GM04503 (cell line): ENCODE measurements around the gene PSMD5.
"Not testable (repeated sequence)": the region's sequence is repeated elsewhere in the genome, so short reads cannot be mapped to it uniquely, and the experiment has no call there.

Source experiments
- DNase-seq: peaks from one replicate; pipeline ENCODE4 v3.0.0-alpha.2; 2012; ENCODE audit warnings: low read depth

PSMD5 gene

GRCh38 chr9:120807607-120808379, 34.9 kb downstream of the PSMD5 start:
- DNase-seq, result no peak

- DNase-seq, result not testable (repeated sequence)
Measured at GRCh38 chr9:120804784-120805363, 37.8 kb downstream of the PSMD5 start.

GRCh38 chr9:120801441-120801840, 41.3 kb downstream of the PSMD5 start:
- no peak for DNase-seq

GRCh38 chr9:120792898-120793765, 49.6 kb downstream of the PSMD5 start, which contains the start of gene FBXW2:
Gene FBXW2 (minus strand): TSS chr9:120793416. CDS start chr9:120788258, 5,158 bp downstream.
- peak; percentile 41 for DNase-seq

- no peak for DNase-seq
Measured at GRCh38 chr9:120791161-120791560, 51.6 kb downstream of the PSMD5 start.

- no peak for DNase-seq
Measured at GRCh38 chr9:120787933-120788332, 54.8 kb downstream of the PSMD5 start.

GRCh38 chr9:120783602-120784047, 59.1 kb downstream of the PSMD5 start:
- DNase-seq, result peak; percentile 93

GRCh38 chr9:120781236-120781635, 61.5 kb downstream of the PSMD5 start:
- DNase-seq, result no peak

GRCh38 chr9:120780367-120780766, 62.4 kb downstream of the PSMD5 start:
- no peak for DNase-seq

- no peak for DNase-seq
Measured at GRCh38 chr9:120779227-120779626, 63.5 kb downstream of the PSMD5 start.

GRCh38 chr9:120778758-120779157, 64.0 kb downstream of the PSMD5 start:
- no peak for DNase-seq

GRCh38 chr9:120777229-120777628, 65.5 kb downstream of the PSMD5 start:
- DNase-seq, result no peak

GRCh38 chr9:120776788-120777187, 65.9 kb downstream of the PSMD5 start:
- no peak for DNase-seq

- no peak for DNase-seq
Measured at GRCh38 chr9:120775859-120776258, 66.9 kb downstream of the PSMD5 start.

- DNase-seq, result no peak
Measured at GRCh38 chr9:120774719-120775118, 68.0 kb downstream of the PSMD5 start.

- no peak for DNase-seq
Measured at GRCh38 chr9:120773256-120773655, 69.5 kb downstream of the PSMD5 start.

GRCh38 chr9:120770931-120771330, 71.8 kb downstream of the PSMD5 start:
- DNase-seq, result no peak

- no peak for DNase-seq
Measured at GRCh38 chr9:120768886-120769285, 73.8 kb downstream of the PSMD5 start.

- DNase-seq, result no peak
Measured at GRCh38 chr9:120768247-120768646, 74.5 kb downstream of the PSMD5 start.

- no peak for DNase-seq
Measured at GRCh38 chr9:120767451-120767850, 75.3 kb downstream of the PSMD5 start.
